MCF 10A (cell line): ENCODE data around the gene DENND4B. TPM values are rescaled to one million over a fixed set of nuclear protein-coding genes. Genes with fewer than 3 reads are reported as not detected.

Experiments used
- BruUV-seq: library from RNA; stranded (reverse); fragments of 400-500 nt; replicated peaks from 2 replicates; lab custom pipeline; 2021; lab: Mats Ljungman, UMichigan
- CTCF ChIA-PET: fragments of 300-600 bp; sonication (Branson Sonifier 250); formaldehyde crosslinking; extraction: SDS; loops from one replicate; lab custom pipeline; 2021; ENCODE audit warnings: antibody characterized with exemption, inconsistent platforms; lab: Yijun Ruan, JAX
- POLR2A ChIA-PET: fragments of 300-600, 350-650 bp; sonication (Branson Sonifier 250); formaldehyde crosslinking; extraction: SDS; loops from one replicate; lab custom pipeline; 2020; ENCODE audit warnings: antibody characterized with exemption, inconsistent platforms; lab: Yijun Ruan, JAX
- DNase-seq: peaks from one replicate; pipeline ENCODE4 v3.0.0-alpha.2; 2018; ENCODE audit not compliant: unreplicated experiment
- H3K27ac Mint-ChIP-seq: one replicate; pipeline ENCODE4 v1.8.0; 2022; ENCODE audit warnings: mild to moderate bottlenecking, low read depth, mixed read lengths; ENCODE audit not compliant: unreplicated experiment
- H3K27me3 Mint-ChIP-seq: one replicate; pipeline ENCODE4 v1.8.0; 2022; ENCODE audit warnings: mixed read lengths; ENCODE audit not compliant: insufficient read depth, unreplicated experiment
- H3K36me3 Mint-ChIP-seq: one replicate; pipeline ENCODE4 v1.8.0; 2022; ENCODE audit warnings: mild to moderate bottlenecking, moderate library complexity, mixed read lengths; ENCODE audit not compliant: insufficient read depth, unreplicated experiment
- H3K4me1 Mint-ChIP-seq: one replicate; pipeline ENCODE4 v1.8.0; 2022; ENCODE audit warnings: mixed read lengths; ENCODE audit not compliant: insufficient read depth, unreplicated experiment
- H3K4me3 Mint-ChIP-seq: one replicate; pipeline ENCODE4 v1.8.0; 2022; ENCODE audit warnings: mild to moderate bottlenecking, moderate library complexity, mixed read lengths; ENCODE audit not compliant: unreplicated experiment
- H3K9me3 Mint-ChIP-seq: one replicate; pipeline ENCODE4 v1.8.0; 2022; ENCODE audit warnings: mixed read lengths; ENCODE audit not compliant: unreplicated experiment
- CTCF ChIP-seq: fragments of 200-600 bp; IDR thresholded peaks from one replicate; pipeline ENCODE4 v1.8.0; 2022; ENCODE audit warnings: antibody characterized with exemption, mild to moderate bottlenecking; ENCODE audit not compliant: unreplicated experiment
- intact Hi-C: fragments of 100-400 bp; cut with micrococcal nuclease; formaldehyde crosslinking; loops from 2 replicates; pipeline ENCODE4 v1.14.1; 2022
- total RNA-seq: library from RNA; stranded (reverse); gene quantifications from 2 replicates; pipeline ENCODE4 v1.2.3, GENCODE V29; 2022

The DENND4B gene
- total RNA-seq, 1 experiment from 2014 or later = 59.6 TPM

- H3K36me3 Mint-ChIP-seq = peaks cover 50% of the 10 kb centered on the region
- H3K27ac Mint-ChIP-seq = no peak overlapping the region
- CTCF ChIA-PET = interaction anchor here (1.0 kb wide), 1 partner anchor 191 kb away, joined by 3 read pairs; no protein-coding TSS in a partner anchor
- no peaks in the 10 kb centered on the region for H3K9me3 Mint-ChIP-seq
- no peak for DNase-seq
- no peaks in the 10 kb centered on the region for H3K27me3 Mint-ChIP-seq
- BruUV-seq = no TSS peak
- peaks cover 28% of the 10 kb centered on the region for H3K4me1 Mint-ChIP-seq
- intact Hi-C loops = no loop called here
- POLR2A ChIA-PET = interaction anchor here (0.6 to 9.6 kb wide), 4 partner anchors 10 to 48 kb away, joined by 3 to 647 read pairs (median 126); partner anchors contain the start of genes CREB3L4, CRTC2, DENND4B and RAB13
- no peak overlapping the region for H3K4me3 Mint-ChIP-seq
- TF ChIP-seq CTCF = no peak
Measured at GRCh38 chr1:153973071-153973470, 26.6 kb upstream of the DENND4B start.

- CTCF ChIA-PET = interaction anchor here (0.6 to 5.2 kb wide), 3 partner anchors 8 to 358 kb away, joined by 3 to 45 read pairs (median 4); partner anchors contain the start of genes RAB13 and S100A16
- H3K9me3 Mint-ChIP-seq = no peaks in the 10 kb centered on the region
- POLR2A ChIA-PET = interaction anchor here (0.6 kb wide), 1 partner anchor 10 kb away, joined by 3 read pairs; no protein-coding TSS in a partner anchor
- no peaks in the 10 kb centered on the region for H3K27me3 Mint-ChIP-seq
- H3K36me3 Mint-ChIP-seq = peaks cover 44% of the 10 kb centered on the region
- BruUV-seq = no TSS peak
- peaks cover 27% of the 10 kb centered on the region for H3K4me1 Mint-ChIP-seq
- intact Hi-C loops = no loop called here
- no peak overlapping the region for H3K27ac Mint-ChIP-seq
- DNase-seq = no peak
- no peak overlapping the region for H3K4me3 Mint-ChIP-seq
- no peak for TF ChIP-seq CTCF
Measured at GRCh38 chr1:153970346-153970745, 23.8 kb upstream of the DENND4B start.

GRCh38 chr1:153968972-153969371 lies 22.5 kb upstream of the DENND4B start:
- Mint-ChIP-seq H3K36me3 (peaks cover 30% of the 10 kb centered on the region), H3K4me1 (peaks cover 33% of the 10 kb centered on the region), H3K27me3 (no peaks in the 10 kb centered on the region), H3K9me3 (no peaks in the 10 kb centered on the region), H3K27ac (peak overlapping the region; percentile 94), H3K4me3 (peak overlapping the region; percentile 95)
- CTCF ChIA-PET = interaction anchor here (0.5 to 5.2 kb wide), 8 partner anchors 8 to 457 kb away, joined by 3 to 45 read pairs (median 6); partner anchors contain the start of genes JTB and RAB13
- no TSS peak for BruUV-seq
- no peak for TF ChIP-seq CTCF
- no peak for DNase-seq
- intact Hi-C loops = no loop called here
- POLR2A ChIA-PET = interaction anchor here (4.2 to 16.6 kb wide), 5 partner anchors 8 to 187 kb away, joined by 37 to 647 read pairs (median 358); partner anchors contain the start of genes CRTC2, DENND4B, GATAD2B and JTB

GRCh38 chr1:153968408-153968807 lies 21.9 kb upstream of the DENND4B start:
- Mint-ChIP-seq H3K9me3 (no peaks in the 10 kb centered on the region), H3K4me3 (peak overlapping the region; percentile 95), H3K27me3 (no peaks in the 10 kb centered on the region), H3K4me1 (peaks cover 37% of the 10 kb centered on the region), H3K36me3 (peaks cover 28% of the 10 kb centered on the region), H3K27ac (peak overlapping the region; percentile 94)
- ChIA-PET CTCF (interaction anchor here (0.5 to 5.2 kb wide), 13 partner anchors 9 to 457 kb away, joined by 3 to 45 read pairs (median 5); partner anchors contain the start of genes GATAD2B, JTB and RAB13), POLR2A (interaction anchor here (0.6 to 16.6 kb wide), 18 partner anchors 9 to 1161 kb away, joined by 3 to 647 read pairs (median 10); partner anchors contain the start of genes CRTC2, DENND4B, GATAD2B and JTB)
- no peak for TF ChIP-seq CTCF
- BruUV-seq = no TSS peak
- intact Hi-C loops = no loop called here
- no peak for DNase-seq
